Central memory CD4-positive, alpha-beta T cell (primary cell): Measurements from ENCODE around the gene NPFFR1.

Experiments
- DNase-seq: peaks from one replicate; pipeline ENCODE4 v3.0.0; 2022
- total RNA-seq, 3 experiments: gene quantifications; one replicate each; lab custom pipeline; 2026; lab: John Stamatoyannopoulos, UW

Gene NPFFR1, protein sequence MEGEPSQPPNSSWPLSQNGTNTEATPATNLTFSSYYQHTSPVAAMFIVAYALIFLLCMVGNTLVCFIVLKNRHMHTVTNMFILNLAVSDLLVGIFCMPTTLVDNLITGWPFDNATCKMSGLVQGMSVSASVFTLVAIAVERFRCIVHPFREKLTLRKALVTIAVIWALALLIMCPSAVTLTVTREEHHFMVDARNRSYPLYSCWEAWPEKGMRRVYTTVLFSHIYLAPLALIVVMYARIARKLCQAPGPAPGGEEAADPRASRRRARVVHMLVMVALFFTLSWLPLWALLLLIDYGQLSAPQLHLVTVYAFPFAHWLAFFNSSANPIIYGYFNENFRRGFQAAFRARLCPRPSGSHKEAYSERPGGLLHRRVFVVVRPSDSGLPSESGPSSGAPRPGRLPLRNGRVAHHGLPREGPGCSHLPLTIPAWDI
- total RNA-seq: 0 reads per million in 3 experiments

DNA sequence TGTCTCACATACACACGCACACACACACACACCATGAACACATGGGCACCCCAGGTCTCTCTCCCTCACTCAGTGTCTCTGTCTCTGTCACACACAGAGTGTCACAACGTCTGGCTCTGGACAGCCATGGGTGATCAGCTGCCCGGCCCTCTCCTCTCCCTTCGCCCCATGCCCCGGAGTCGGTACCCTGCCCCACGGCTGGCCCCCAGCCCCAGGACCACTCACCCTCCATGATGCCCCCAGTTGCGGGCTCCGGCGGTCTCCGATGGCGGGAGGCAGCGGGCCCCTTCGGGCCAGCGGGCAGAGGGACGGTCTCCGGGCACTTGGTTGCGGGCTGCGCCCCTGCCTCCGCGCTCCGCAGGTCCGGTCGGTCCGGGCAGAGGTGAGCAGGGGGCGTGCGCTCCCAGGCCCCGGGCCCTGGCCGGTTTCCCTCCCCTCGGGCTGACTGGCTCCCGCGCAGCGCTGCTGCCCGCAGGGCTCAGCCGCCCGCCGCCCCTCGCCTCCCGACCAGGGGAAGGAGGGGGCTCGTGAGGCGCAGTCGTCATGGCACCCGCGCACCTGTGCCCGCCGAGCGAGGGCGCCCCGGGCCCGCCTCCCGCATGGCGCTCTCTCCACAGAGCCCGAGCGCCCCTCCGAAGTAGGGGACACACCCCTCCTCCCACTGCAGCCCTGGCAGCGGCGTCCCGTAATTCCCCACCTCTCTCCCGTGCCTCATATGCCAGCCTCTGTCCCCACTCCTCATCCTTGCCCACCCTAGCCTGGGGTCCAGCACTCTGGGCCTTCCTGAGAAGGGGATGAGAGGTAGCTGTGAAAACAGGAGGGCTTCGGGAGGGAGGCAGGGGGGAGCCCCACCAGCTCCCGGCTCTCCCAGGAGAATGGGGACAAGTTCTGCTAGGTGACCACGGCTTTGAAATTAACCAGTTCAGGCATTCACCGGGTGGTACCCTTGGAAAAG, at the start of gene NPFFR1:
TSS of gene NPFFR1 (minus strand) at position 560 of the 955 bp plus-strand sequence. CDS start at position 232, 328 bp downstream.
- DNase-seq: no peak

DNA sequence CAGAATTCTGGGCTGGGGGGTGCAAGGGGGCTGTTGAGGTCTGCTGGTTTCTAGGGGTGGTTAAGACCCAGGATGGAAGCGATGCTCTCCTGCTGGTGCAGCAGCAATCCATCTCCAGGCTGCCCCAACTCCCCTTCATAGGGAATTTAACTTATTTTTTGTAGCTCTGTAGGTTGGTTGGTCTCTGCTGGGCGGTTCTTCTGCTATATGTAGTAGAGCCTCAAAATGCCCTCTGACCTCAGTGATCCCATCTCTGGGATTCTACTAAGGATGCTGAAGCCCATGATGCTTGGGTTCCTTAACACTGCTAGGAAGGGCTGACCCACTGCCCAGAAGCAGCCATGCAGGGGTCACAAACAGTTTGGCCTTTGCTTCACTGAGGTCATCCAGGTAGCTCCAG, 49.5 kb upstream of the NPFFR1 start:
- no peak for DNase-seq

DNA sequence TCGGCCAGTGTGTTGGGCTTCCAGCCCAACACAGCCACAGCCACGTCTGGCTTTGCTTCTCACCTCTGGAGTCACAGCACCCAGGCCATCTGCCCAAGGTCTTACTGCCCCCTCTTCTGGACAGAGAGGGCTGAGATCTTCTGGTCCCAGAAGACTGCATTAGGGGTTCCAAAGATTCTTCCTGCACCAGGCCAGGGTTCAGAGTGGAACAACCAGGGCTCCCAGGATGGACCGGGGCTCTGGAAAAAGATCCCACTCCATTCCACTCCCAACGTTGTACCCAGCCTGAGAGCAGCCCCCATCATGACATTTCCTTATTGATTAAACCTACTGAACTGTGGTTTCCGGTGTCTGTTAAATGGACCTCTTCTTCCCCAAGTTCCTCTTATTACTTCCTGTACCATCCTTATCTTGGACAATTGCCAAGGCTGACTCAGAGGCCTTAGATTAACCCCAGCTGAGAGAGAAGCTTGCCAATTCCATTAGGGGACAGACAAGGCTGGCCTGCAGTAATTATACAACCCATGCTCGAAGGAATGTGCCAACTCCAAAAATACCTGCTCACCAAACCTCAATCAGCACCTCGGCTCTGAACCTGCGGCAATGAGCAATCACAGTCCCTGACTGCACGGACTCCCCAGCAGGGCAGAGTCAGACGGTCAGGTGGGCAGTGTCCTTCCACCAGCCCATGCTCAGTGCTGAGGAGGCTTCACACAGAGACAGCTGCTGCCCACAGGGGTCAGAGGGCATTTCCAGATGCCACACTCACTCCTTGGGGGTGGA, 47.9 kb upstream of the NPFFR1 start:
- DNase-seq: peak; percentile 37

DNA sequence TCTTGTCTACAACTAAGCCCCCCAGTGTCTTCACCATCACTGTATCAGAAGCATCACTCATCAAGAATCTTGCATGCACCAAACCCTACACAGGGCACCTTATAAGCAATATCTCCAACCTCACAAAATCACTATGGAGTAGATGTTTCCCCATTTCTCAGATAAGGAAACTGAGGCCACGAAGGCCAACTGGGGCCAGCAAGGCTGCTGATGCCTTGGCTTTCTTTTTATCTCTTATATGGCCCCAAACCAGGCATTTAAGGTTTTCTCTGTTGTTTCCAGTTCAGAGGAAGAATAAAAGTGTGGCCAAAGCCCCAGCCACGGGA, 47.3 kb upstream of the NPFFR1 start:
- DNase-seq: no peak

DNA sequence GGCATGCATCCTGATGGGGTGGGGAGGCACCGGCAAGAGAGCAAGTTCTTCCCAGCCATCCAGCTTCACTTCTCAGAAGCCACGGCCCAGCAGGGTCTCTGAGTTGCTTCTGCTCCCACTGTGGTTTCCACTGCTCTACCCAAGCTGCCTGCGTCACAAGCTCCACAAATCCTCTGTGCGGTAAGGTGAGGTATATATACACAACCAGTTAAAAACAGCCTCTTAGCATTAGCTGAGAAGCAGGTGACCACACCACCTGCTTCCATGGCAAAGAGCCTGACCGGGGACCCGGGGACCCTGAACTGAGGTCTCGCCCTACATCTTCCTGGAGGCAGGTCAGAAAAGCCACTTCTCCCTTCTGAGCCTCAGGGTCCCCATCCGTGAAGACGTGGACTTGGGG, 46.9 kb upstream of the NPFFR1 start:
- DNase-seq: no peak

DNA sequence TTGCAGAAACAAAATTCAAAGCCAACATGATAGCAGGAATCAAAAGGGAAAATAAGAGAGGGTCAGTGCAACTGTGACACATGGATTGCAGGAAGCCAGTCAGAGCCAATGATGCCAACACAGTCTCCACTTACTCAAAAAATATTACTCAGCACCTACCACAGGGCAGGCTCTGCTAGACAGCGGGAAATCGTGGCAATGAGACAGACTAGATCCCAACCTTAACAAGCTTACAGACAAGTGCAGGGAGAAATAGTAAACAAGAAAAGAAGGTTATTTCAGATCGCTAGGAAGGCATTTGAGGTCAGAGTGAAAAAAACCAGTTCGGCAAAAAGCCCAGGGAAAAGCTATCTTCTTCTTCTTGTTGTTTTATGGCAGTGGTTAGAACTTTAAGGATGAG, 45.2 kb upstream of the NPFFR1 start:
- DNase-seq: no peak

DNA sequence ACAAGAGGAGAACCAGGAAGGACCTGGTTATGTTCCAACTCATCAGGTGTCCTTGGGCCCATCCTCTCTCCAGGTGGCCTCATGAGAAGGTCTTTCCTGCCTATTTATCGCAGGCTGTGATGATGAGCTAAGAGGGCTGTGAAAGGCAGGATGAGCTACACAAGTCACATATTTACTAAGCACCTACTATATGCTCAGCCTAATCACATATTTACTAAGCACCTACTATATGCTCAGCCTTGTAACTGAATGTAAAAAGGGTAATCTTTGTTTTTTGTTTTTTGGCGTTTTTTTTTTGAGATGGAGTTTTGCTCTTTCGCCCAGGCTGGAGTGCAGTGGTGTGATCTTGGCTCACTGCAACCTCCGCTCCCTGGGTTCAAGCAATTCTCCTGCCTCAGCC, 44.2 kb upstream of the NPFFR1 start:
- DNase-seq: no peak

DNA sequence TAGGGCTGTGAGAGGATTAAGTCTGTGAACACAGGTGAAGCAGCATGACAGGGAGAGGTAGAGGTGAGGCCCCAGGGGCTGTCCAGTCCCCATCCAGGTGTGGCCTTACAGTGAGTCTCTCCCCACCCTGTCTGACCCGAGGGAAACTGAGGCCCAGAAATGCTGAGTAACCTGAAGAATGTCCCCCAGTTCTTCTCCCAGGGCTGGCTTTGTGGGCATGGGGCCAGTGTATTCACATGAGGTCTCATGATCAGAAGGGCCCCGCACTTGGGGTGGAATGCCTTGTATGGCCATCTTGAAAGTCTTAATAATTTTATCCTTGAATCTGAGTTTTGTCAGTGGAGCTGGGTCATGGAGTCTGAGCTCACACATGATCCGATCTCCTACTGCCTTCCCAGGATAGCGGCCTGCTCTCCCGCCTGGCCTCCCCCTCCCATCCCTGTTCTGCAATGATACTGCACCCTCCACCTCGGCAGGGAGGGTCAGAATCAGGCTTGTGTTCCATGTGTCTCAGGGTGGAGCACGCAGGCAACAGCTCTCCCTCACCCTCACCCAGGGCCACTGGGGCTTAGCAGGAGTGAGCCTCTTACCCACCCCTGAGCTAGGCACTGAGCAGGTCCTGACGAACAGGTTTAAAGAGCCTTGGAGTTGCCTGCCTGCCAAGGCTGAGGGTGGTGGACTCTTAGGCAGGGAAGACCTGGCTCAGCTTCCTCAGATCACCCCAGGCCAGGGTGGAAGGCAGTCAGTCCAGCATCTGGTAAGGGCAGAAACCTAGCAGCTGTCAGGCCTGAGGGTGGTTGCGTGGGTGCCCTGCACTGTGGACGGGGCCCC, 41.4 kb upstream of the NPFFR1 start:
- DNase-seq: no peak

DNA sequence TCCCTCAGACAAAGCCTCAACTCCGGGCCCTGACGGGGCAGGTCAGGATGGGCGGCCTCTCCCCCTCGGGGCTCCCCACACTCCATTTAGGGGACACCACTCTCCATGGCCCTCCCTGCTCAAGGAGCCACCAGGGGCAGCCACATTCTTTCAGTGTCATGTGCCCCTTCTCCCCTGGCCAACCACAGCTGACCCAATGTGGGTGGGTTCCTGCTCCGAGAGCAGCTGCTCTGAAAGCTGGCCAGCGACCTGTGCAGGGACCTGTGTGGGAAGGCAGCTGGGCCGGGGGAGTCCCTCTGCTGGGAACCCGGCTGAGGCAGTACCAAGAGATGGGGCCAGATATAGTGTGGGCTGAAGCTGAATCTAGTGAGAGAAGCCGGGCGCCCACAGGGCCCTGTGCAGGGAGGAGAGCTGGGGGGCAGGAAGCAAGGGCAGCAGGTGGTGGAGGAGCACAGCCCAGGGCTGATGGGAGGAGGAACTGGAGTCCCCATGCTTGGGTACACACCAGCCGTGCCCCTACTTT, 40.6 kb upstream of the NPFFR1 start:
- no peak for DNase-seq

DNA sequence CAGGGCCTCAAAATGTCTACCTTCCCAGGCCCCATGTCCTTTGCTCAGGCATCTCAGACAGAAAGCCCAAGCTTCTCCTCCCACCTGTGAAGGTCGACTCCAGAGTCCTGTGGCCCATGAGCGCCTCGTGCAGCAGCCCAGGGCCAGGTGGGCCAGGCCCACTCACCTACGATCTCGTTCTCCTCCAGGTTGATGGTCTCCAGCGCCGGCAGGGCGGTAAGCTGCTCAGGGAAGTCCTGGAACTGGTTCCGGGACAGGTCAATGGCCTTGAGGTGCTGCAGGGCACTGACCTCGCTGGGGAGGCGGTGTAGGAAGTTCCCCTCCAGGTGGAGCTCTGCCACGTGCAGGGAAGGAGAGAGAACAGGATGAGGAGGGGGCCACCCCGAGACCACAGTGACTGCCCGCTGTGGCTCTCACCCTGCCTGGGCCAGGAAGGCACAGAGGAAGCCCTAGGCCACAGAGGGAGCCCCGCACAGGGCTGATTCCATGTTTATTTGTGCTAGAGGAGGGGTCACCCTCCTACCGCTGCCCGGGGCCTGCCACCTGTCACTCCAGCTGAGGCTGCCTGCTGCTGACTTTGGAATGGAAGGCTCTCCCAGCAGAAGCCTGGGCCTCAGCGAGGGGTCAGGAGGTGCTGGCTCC, 40.0 kb upstream of the NPFFR1 start:
- DNase-seq: no peak

DNA sequence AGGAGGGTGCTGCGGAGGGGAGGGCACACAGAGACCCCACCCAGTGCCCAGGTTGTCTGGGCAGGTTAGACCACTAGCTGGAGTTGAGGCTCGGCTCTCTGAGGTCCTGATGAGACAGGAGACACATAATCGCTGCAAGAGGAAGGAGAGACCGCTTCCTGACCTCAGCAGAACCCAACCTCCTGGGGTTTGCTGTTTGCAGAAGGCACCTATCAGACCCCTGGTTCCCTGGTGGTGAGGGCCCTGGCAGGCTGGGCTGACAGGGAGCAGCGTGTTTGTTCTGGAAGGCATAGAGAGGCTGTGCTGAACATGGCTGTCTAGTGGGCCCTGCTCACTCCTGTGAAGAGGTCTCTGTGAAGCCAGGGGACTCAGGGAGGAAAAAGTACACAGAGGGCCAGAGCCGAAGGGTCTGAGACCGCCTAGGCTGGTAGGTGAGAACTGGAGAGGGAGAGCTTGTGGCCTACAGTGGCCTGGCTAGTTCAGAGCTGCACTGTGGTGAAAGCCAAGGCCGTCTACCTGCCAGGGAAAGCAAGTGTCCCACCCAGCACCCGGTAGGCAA, 39.4 kb upstream of the NPFFR1 start:
- no peak for DNase-seq

DNA sequence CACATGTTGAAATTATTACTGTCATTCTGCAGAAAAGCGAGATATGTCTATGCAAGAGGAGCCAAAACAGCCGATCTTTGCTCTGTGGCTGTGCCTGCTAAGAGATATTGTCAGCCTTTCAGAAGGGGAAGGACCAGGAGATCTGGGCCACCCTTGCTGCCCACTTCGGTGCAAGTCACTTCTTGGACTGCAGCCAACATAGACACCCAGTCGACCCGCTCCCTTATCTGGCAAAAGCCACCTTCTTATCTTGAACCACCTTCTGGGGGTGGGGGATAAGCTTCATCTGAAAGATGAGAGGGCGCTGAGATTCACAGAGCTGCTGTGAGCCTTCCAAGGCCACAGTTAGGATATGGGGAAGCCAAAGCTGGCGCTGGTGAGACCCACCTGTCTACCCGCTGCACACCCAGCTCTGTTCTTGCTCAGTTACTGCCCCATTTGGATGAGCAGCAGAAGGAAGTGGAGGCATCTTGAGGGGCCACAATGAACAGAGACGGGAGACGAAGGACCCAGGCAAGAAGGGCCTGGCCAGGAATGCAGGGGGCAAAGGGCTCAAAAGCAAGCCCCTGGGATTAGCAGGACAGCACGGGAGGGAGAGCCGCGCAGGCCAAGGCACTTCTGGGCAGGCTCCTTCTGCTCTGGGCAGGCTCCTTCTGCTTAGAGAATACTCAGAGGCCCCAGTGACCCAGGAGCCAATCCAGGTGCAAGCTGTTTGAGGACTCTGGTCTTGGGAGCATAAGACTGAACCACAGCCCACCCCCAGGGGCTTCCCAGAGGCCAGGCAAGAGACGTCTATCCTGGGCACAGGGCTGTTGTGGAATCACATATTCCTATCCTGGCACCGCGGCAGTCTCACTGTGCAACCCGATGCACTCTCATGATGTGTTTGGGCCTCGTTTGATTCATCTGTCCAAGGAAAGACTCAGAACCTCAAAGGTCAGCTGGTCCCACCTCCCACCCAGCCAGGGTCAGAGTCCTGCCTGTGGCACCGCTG, 38.4 kb upstream of the NPFFR1 start:
- no peak for DNase-seq

DNA sequence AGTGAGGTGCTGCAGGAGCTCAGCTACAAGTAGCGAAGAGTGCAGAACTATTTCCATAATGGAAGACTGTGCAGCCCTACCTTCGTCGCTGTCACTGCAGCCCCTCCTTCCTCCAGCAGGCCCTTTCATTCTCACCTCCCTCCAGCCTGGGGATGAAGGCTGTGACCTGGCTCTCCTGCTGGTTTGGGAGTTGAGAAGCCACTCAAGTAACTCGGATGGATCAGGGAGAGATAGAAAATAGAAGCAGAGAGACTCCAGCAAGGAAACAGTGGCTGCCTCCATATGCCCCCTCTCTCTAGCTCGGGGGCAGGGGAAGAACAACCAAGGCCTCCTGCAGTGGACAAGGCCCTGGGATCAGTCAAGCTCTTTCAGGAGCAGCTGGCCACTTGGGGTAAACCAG, 37.4 kb upstream of the NPFFR1 start:
- no peak for DNase-seq

DNA sequence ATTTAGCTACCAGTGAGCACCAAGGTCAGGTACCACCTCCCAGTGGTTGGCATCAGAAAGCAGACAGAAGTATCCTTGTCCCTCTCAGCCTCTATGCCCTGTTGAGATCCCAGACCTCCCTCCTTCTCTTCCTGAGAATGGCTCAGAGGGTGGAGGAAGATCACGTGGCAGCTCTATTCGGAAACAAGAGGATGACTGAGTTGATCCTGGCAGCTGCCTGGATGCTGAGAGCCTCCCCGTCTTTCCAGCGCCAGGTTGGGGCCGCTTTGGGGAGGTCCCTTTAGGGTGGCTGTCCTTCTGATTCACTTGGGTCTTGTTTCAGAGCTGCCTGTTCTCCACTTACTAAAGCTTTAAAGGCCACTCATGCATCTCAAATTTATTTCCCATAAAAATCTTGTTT, 36.9 kb upstream of the NPFFR1 start:
- DNase-seq: no peak

DNA sequence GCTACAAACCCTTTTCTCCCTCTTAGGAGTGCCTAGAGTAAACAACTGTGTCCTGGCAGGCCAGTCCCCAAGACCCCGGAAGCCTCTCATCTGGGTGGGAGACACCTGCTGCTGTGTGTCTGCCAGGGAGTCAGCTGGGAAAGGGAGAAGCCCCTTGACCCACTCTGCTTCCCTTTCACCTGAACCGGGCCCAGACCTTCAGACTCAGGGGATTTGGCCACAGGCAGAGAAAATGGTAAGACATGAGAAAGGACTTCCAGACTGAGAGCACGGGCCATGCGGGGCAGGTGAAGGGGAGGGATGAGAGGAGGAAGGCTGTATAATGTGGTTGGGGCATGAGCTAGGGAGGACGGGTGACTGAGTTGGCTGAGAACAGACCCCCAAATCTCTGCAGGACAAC, 36.0 kb upstream of the NPFFR1 start:
- DNase-seq: no peak

DNA sequence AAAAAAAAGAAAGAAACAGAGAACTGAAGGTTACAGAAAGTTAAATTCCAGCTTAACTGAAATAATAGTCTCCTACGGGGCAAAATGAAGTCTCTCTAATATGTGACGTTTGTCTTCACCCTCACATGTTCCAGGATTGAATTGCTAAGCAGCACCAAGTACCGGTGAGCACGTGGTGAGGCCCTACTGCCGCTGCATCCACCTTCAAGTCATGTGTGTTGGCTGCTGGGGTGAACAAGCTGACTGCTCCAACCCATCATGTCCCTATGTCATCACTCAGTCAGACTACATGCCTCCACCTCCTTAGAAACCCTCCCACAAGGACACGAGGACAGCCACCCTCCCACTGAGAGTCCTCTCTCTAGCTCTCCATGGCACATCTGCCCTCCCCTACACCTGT, 35.4 kb upstream of the NPFFR1 start:
- DNase-seq: no peak

DNA sequence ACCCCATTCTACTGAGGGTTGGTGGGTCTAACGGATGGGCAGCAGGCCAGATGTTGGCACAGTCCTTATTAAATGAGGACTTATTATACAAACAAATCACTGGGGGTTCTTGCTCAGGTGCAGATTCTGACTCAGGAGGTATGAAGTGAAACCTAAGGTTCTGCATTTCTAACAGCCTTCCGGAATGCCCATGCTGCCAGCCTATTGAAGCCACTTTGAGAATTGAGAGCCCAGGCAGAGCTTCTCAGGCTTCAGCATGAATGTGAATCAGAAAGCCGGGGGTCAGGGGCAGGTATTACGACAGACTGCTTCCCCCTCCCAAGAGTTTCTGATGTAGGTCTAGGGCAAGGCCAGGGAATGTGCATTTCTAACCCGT, 34.1 kb upstream of the NPFFR1 start:
- no peak for DNase-seq

DNA sequence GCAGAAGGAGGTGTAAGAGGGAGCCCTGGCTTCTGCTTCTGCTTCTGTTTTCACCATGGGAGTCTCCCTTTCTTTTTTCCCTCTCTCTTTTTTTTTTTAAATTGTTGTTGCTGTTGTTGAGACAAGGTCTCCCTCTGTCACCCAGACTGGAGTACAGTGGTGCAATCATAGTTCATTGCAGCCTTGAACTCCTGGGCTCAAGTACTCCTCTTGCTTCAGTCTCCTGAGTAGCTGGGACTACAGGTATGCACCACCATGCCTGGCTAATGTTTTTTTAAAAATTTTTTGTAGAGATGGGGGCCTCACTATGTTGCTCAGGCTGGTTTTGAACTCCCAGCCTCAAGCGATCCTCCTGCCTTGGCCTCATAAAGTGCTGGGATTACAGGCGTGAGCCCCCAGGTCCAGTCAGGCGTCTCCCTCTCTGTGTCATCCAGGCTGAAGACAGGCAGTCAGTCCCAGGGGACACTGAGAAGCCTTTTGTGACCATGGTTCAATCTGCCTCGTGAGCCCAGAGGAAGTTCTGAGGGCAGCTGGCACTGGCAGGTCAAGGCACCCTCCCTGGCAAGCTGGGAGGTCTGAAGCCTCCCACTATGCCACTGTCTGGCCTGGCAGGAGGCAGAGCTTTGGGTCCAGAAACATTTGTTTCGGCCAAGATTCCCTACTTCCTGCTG, 33.6 kb upstream of the NPFFR1 start:
- no peak for DNase-seq

DNA sequence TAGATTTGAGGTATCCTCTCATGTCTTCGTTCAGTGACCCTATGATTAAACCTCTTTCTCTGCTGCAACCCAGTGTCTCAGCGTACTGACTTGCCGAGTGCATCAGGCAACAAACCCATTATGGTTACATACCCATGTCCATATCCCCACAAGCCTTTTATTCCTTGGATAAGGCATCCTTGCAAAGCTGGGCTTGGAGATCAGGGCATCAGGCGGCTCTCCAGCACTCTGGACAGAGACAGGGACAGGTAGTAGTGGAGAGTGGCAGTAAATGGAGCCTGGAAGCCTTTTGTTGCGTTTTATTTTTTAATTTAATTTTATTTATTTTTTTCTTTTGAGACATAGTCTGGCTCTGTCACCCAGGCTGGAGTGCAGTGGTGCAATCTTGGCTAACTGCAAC, 32.0 kb upstream of the NPFFR1 start:
- DNase-seq: no peak
